CD4-positive, alpha-beta T cell treated with Interleukin-2 at 100 ng/mL for 4 hours (primary cell): Measurements from ENCODE around the gene NKAIN4.
"Not testable (repeated sequence)": the region's sequence is repeated elsewhere in the genome, so short reads cannot be mapped to it uniquely, and the experiment has no call there.

Experiments
- DNase-seq: peaks from one replicate; pipeline ENCODE4 v3.0.0-alpha.2; 2020; ENCODE audit warnings: low spot score

Gene NKAIN4

GRCh38 chr20:63236116-63236837 lies 18.0 kb downstream of the NKAIN4 start:
- DNase-seq: no peak

- no peak for DNase-seq
Observed at GRCh38 chr20:63235399-63235983, 18.8 kb downstream of the NKAIN4 start, which contains the start of gene BIRC7. BIRC7 (plus strand) TSS chr20:63235905; CDS start chr20:63236097, 192 bp downstream.

GRCh38 chr20:63234693-63235398 lies 19.4 kb downstream of the NKAIN4 start:
- DNase-seq: no peak

- DNase-seq: no peak
Observed at GRCh38 chr20:63233924-63234323, 20.3 kb downstream of the NKAIN4 start.

DNA sequence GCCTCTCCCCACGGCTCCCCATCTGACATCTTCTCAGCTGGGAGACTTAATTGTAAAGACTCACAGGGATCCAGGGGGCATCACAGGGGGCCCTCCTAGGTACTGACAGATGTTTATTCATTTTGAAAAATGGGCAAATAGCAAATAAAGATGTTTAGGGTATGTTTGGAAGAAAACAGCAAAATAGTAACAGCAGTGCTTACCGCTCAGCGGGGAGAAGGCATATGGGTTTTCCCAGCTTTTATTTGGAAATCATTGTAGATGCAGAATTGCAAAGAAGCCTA lies 21.3 kb downstream of the NKAIN4 start:
- no peak for DNase-seq

DNA sequence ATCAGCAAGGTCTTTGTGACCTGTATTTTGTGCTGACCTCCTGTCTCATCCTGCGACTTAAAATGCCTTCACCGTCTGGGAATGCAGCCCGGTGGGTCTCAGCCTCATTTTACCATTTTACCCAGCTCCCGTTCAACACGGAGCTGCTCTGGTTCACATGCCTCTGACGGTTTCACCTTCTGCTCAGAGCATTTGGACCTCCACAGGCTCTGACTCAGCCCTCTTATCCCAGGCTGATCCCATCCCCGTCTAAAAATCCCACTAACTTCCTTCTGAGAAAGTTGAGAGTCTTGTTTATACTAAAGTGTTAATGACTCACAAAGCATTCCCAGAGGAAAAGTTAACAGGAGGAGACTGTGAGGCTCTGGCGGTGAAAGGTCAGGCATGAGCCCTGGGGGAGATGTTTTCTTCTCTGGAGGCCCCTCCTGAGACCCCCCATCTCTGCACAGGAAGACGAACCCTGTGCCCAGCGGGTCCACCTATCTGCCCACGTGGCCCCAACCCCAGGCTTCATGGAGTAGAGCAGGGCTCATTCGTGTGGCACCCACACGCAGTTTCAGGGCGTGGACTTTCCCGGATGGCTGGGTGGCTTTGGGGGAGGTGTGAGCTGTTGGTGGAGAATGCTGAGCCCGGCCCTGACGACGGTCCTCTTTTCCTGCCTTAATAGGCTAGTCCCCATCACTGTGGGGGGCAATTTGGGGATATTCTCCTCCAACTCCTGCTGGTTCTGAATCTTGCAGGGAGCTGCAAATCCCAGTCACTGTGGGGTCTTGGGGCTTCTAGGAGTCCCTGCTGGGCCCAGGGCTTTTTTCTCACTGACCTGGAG lies 21.8 kb downstream of the NKAIN4 start:
- DNase-seq: no peak

DNA sequence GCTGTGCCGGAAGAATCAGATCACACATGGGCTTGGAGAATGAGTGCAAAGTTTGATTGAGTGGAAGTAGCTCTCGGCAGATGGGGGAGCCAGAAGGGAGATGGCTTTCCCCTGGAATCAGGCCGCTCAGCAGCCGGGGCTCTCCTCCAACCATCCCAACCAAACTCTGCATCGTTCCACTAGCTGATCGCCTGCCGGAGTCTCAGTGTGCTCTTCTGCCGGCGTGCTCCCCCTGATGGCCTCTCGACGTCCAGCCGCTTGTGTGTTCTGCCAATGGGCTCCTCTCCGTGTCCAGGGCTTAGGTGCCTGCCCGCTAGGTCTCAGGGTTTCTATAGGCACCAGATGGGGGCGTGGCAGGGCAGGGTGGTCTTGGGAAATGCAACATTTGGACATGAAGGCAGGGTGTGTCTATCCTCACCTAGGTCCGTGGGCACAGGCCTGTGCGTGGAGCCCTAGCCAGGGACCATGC lies 23.4 kb downstream of the NKAIN4 start:
- DNase-seq: no peak

GRCh38 chr20:63228806-63229205 lies 25.5 kb downstream of the NKAIN4 start:
- DNase-seq: no peak

DNA sequence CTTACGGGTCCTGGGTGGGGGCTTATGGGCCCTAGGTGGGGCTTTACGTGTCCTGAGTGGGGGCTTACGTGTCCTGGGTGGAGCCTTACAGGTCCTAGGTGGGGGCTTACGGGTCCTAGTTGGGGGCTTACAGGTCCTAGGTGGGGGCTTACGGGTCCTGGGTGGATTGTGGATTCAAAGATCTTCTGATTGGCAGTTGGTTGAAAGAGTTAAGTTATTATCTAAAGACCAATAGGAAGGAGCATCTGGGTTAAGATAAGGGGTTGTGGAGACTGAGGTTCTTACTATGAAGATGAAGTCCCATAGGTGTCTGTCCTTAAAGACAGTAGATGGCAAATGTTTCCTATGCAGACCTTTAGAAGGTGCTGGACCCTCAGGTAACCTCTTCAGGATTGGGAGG lies 27.0 kb downstream of the NKAIN4 start:
- no peak for DNase-seq

- DNase-seq: no peak
Observed at GRCh38 chr20:63226042-63226943, 28.0 kb downstream of the NKAIN4 start.

DNA sequence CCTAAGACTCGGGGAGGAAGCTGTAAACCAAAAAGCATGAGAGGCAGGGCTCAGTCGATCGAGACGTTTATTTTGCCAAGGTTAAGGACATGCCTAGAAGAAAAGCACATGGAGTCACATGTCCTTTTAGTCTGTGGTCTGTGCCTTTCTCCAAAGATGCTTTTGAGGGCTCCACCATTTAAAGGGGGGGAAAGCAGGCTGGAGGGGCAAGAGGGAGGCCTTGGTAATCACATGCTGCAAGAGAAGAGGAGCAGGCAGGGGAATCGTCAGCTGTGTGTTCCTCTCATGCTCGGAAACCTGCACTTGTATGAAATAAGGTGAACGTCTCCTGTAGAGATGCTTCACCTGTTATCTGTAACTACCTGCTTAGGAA lies 29.2 kb downstream of the NKAIN4 start:
- no peak for DNase-seq

GRCh38 chr20:63224412-63225081 lies 29.7 kb downstream of the NKAIN4 start:
- no peak for DNase-seq

DNA sequence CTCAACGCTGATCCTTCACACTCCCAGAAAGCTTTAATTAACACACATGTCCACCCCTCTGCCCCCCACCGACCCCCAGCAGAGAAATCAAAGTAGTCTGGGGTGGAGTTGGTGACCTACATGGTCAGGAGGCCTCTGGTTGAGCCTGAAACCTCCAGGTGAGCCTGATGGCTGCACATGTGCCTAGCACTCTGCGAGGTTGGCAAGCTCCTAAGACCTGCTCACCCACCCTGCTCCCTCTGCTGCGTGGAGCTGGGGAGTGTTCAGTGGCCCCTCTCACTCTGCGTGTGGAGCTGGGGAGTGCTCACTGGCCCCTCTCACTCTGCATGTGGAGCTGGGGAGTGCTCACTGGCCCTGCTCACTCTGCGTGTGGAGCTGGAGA lies 30.4 kb downstream of the NKAIN4 start:
- no peak for DNase-seq

DNA sequence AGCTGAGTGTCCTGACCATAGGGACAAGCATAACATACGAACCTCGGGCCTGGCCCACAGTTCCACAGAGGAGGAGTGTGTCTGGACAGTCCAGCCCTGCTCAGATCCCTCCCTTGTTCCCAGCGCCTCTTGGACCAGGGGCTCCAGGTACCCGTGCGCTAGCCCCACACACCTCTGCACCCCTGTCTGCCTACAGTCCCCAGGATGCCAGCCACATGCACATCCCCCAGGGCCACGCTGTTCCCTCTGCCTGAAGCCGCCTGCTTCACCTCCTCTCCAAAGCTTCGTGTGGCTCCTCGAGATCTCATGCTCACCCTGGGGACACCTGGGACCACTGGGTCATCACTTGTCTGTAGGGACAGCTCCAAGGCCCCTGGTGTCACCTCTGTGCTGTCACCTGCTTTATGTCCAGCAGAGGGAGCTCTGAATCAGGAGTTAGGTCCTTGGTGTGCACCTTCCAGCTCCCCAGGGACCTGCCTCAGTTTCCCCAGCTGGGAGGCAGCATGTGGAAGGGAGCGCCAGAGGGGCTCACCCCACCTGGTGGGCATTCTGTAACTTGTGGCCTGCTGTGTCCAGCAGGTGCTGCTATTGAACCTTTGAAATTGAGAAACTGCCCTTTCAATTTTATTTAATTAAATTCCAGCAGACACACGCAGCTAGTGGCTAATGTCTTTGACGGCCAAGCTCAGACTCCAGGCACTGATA lies 31.0 kb downstream of the NKAIN4 start:
- DNase-seq: peak; percentile 52

GRCh38 chr20:63222541-63222940 lies 31.7 kb downstream of the NKAIN4 start:
- no peak for DNase-seq

- not testable (repeated sequence) for DNase-seq
Observed at GRCh38 chr20:63221400-63222053, 32.7 kb downstream of the NKAIN4 start.

DNA sequence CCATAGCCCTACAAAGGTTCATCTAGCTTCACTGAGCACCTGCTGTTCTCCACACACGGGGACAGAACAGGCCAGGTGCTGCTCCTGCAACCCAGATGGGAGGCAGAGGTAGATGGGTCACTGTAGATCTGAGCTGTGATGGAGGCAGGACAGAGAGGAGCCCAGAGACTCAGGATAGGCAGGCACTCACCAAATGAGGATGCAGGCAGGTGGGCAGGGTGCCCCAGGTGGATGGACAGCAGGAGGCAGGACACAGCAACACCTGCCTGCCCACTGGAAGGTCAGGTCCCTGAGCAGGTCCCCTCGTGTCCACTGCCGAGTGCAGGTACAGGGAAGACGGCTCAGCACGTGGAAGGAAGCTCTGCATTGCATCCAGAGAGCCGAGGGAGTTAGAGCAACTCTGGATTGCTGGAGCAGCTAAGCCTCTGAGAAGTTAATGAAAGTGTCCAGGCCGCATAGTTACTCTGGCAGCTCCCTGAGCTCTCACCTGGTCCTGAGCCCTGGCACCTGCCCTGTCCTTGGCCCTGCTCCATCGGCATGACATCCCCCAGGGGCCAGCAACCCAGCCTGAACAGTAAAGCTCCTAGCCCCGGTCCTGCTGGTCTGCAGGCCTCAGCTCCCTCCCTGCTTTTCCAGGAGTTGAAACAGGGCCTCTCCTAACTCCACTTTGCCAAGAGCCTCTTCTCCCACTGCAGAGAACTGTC lies 33.4 kb downstream of the NKAIN4 start:
- DNase-seq: no peak

DNA sequence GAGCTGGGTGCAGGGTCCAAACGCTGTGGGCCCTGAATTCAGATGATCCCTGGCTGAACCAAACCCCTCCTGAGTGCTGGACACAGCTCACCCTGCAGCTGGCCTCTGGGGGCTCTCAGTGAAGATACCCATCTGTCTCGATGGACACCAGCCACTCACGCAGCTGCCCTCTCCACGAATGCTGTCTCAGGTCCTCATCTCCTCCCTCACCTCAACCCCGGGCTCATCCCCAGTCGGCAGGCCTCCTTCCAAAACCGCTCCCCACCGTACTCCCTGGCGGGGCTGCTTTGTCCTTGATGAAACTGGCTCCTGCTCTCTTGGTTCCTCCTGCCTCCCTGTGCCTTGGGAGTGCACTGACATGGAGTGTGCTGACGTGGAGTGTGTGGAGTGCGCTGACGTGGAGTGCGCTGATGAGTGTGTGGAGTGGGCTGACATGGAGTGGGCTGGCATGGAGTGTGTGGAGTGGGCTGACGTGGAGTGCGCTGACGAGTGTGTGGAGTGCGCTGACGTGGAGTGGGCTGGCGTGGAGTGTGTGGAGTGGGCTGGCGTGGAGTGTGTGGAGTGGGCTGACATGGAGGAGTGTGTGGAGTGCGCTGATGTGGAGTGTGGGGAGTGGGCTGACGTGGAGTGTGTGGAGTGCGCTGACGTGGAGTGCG lies 34.3 kb downstream of the NKAIN4 start:
- DNase-seq: no peak

DNA sequence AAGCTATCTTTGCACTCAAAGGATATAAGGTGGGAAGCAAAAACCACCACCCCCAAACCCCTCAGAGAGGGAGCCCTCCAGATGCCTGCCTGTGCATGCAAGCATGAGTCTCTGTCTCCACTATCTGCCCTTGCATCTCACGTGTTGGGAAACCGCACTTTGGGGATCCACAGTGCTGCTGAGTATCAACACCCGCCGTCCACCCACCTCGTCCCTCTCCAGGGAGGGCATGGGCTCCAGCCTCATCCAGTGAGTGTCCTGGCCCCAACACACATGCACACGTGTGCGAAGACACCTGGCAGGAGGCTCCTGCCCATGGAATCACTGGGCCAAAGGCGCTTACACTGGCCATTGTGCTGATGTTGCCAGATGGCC lies 34.8 kb downstream of the NKAIN4 start:
- DNase-seq: no peak
